AML-193 (cell line): ENCODE data around the gene ATAD3A.

Source experiments
- DNase-seq, 2 experiments: peaks; one replicate each; lab custom pipeline; 2025; lab: John Stamatoyannopoulos, UW

Gene ATAD3A

GRCh38 chr1:1583347-1584010 is 71.5 kb downstream of the ATAD3A start:
- DNase-seq, result no peak
